NT2/D1 (cell line): Measurements from ENCODE around the gene SEMA4C.

Experiments used
- SUZ12 ChIP-seq: IDR thresholded peaks from 2 replicates; pipeline ENCODE4 v1.6.1; 2011; ENCODE audit not compliant: insufficient read length, insufficient read depth; ENCODE audit errors: extremely low read depth
- YY1 ChIP-seq: IDR thresholded peaks from 2 replicates; pipeline ENCODE4 v1.6.1; 2011; ENCODE audit not compliant: insufficient read length, insufficient read depth
- ZNF274 ChIP-seq: IDR thresholded peaks from 2 replicates; pipeline ENCODE4 v1.6.1; 2011; ENCODE audit warnings: mild to moderate bottlenecking, low read depth, low read length

DNA sequence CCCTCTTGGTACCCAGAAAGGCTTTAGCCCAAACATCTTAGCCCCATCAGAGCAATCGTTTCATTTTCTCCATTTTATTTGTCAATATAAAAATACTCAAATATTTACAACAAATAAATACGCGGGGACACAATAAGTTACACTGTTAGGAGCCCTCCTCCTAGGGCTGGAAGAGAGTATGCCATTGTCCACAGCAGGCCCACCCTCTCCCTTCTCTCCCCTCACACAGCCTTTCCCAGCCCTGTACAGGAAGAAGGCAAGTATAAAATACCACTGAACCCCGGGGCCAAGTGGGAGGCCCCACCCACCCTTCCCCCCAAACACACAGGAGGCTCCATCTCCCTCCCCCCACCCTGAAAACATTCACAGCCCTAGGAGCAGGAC, 10.2 kb downstream of the SEMA4C start:
- TF ChIP-seq YY1 (no peak), ZNF274 (no peak), SUZ12 (no peak)
